H9 (cell line): ENCODE measurements around the gene STARD10. TPM values are rescaled to one million over a fixed set of nuclear protein-coding genes. Genes with fewer than 3 reads are reported as not detected.

Experiments used
- DNase-seq: peaks from one replicate; pipeline ENCODE4 v3.0.0-alpha.2; 2017
- H2AFZ ChIP-seq: one replicate; pipeline ENCODE4 v1.6.1; 2013; ENCODE audit warnings: mild to moderate bottlenecking, low read length, control low read depth, moderate library complexity
- H2AK5ac ChIP-seq: 2 replicates; pipeline ENCODE4 v1.6.1; 2013; ENCODE audit warnings: low read length, control low read depth, mixed read lengths; ENCODE audit not compliant: insufficient read length
- H2BK120ac ChIP-seq: one replicate; pipeline ENCODE4 v1.6.1; 2013; ENCODE audit warnings: low read depth, mild to moderate bottlenecking, low read length, control low read depth, inconsistent platforms; ENCODE audit not compliant: poor library complexity, severe bottlenecking
- H2BK12ac ChIP-seq: 2 replicates; pipeline ENCODE4 v1.6.1; 2013; ENCODE audit warnings: low read length, control low read depth, mixed read lengths, low read depth; ENCODE audit not compliant: insufficient read length
- H2BK15ac ChIP-seq: 2 replicates; pipeline ENCODE4 v1.6.1; 2013; ENCODE audit warnings: low read depth, low read length, control low read depth
- H2BK20ac ChIP-seq: one replicate; pipeline ENCODE4 v1.6.1; 2013; ENCODE audit warnings: low read depth, mild to moderate bottlenecking, low read length, control low read depth, inconsistent platforms; ENCODE audit not compliant: poor library complexity, severe bottlenecking
- H2BK5ac ChIP-seq: 2 replicates; pipeline ENCODE4 v1.6.1; 2013; ENCODE audit warnings: low read length, control low read depth, mixed read lengths; ENCODE audit not compliant: insufficient read length
- H3K14ac ChIP-seq: 2 replicates; pipeline ENCODE4 v1.6.1; 2013; ENCODE audit warnings: low read length, control low read depth; ENCODE audit not compliant: insufficient read depth
- H3K18ac ChIP-seq: 2 replicates; pipeline ENCODE4 v1.6.1; 2013; ENCODE audit warnings: low read depth, mild to moderate bottlenecking, mixed read lengths, low read length, control low read depth; ENCODE audit not compliant: insufficient read length
- H3K23ac ChIP-seq: 2 replicates; pipeline ENCODE4 v1.6.1; 2013; ENCODE audit warnings: low read length, control low read depth, mixed read lengths, low read depth; ENCODE audit not compliant: insufficient read length
- H3K23me2 ChIP-seq: 2 replicates; pipeline ENCODE4 v1.6.1; 2013; ENCODE audit warnings: low read depth, mild to moderate bottlenecking, mixed read lengths, low read length, control low read depth; ENCODE audit not compliant: insufficient read length, poor library complexity, severe bottlenecking
- H3K27ac ChIP-seq: 2 replicates; pipeline ENCODE4 v1.5.1; 2013; ENCODE audit warnings: low read length, control low read depth, mixed read lengths, low read depth; ENCODE audit not compliant: insufficient read length
- H3K27me3 ChIP-seq: 2 replicates; pipeline ENCODE4 v1.6.1; 2013; ENCODE audit warnings: low read length, control low read depth, inconsistent platforms; ENCODE audit not compliant: insufficient read depth
- H3K4ac ChIP-seq: 2 replicates; pipeline ENCODE4 v1.6.1; 2013; ENCODE audit warnings: low read depth, mild to moderate bottlenecking, control low read depth, inconsistent platforms, low read length, moderate library complexity
- H3K4me1 ChIP-seq: 2 replicates; pipeline ENCODE4 v1.6.1; 2013; ENCODE audit warnings: low read length, control low read depth, inconsistent platforms; ENCODE audit not compliant: insufficient read depth
- H3K4me2 ChIP-seq: 2 replicates; pipeline ENCODE4 v1.6.1; 2013; ENCODE audit warnings: low read length, control low read depth, mixed read lengths; ENCODE audit not compliant: insufficient read length, insufficient read depth
- H3K56ac ChIP-seq: 2 replicates; pipeline ENCODE4 v1.6.1; 2013; ENCODE audit warnings: low read depth, mild to moderate bottlenecking, mixed read lengths, low read length, control low read depth; ENCODE audit not compliant: insufficient read length
- H3K79me1 ChIP-seq: 2 replicates; pipeline ENCODE4 v1.6.1; 2013; ENCODE audit warnings: low read depth, mild to moderate bottlenecking, moderate library complexity, low read length, control low read depth, inconsistent platforms; ENCODE audit not compliant: insufficient read depth, poor library complexity, severe bottlenecking
- H3K79me2 ChIP-seq: 2 replicates; pipeline ENCODE4 v1.6.1; 2013; ENCODE audit warnings: low read length, control low read depth, inconsistent platforms; ENCODE audit not compliant: insufficient read depth
- H3K9ac ChIP-seq: 2 replicates; pipeline ENCODE4 v1.6.1; 2013; ENCODE audit warnings: low read length, control low read depth, mixed read lengths; ENCODE audit not compliant: insufficient read length; ENCODE audit errors: extremely low read depth
- H3K9me3 ChIP-seq: one replicate; pipeline ENCODE4 v1.6.1; 2013; ENCODE audit warnings: low read depth, low read length, inconsistent platforms; ENCODE audit not compliant: control insufficient read depth
- H3T11ph ChIP-seq: one replicate; pipeline ENCODE4 v1.6.1; 2013; ENCODE audit warnings: mild to moderate bottlenecking, low read length, control low read depth, inconsistent platforms
- H4K20me1 ChIP-seq: one replicate; pipeline ENCODE4 v1.6.1; 2013; ENCODE audit not compliant: control insufficient read depth, insufficient read length, insufficient read depth
- H4K5ac ChIP-seq: 2 replicates; pipeline ENCODE4 v1.6.1; 2013; ENCODE audit warnings: low read depth, mild to moderate bottlenecking, mixed read lengths, low read length, control low read depth; ENCODE audit not compliant: insufficient read length
- H4K8ac ChIP-seq: replicated peaks from 2 replicates; pipeline ENCODE4 v1.6.1; 2013; ENCODE audit warnings: low read length, control low read depth, mixed read lengths, low read depth; ENCODE audit not compliant: insufficient read length
- H4K91ac ChIP-seq: 2 replicates; pipeline ENCODE4 v1.6.1; 2013; ENCODE audit warnings: low read depth, mild to moderate bottlenecking, moderate library complexity, mixed read lengths, low read length, control low read depth; ENCODE audit not compliant: insufficient read length
- H3K27ac Mint-ChIP-seq, 3 experiments: 2 replicates in 2 of 3; 3 replicates in 1 of 3; pipeline ENCODE4 v1.8.0; 2020 to 2021; ENCODE audit warnings: mixed read lengths in 3 of 3, mild to moderate bottlenecking in 1 of 3, moderate library complexity in 1 of 3
- H3K27me3 Mint-ChIP-seq: 2 replicates; pipeline ENCODE4 v1.8.0; 2021; ENCODE audit warnings: low read depth, mild to moderate bottlenecking, moderate library complexity, mixed read lengths
- H3K36me3 Mint-ChIP-seq, 3 experiments: 2 replicates in 2 of 3; 3 replicates in 1 of 3; pipeline ENCODE4 v1.8.0; 2020 to 2021; ENCODE audit warnings: low read depth in 3 of 3, mixed read lengths in 3 of 3; ENCODE audit not compliant: insufficient read depth in 1 of 3
- H3K4me1 Mint-ChIP-seq, 2 experiments: 2 replicates each; pipeline ENCODE4 v1.8.0; 2020; ENCODE audit warnings: mixed read lengths in 2 of 2
- H3K4me3 Mint-ChIP-seq, 2 experiments: 2 replicates in 1 of 2; 3 replicates in 1 of 2; pipeline ENCODE4 v1.8.0; 2020 to 2021; ENCODE audit warnings: mild to moderate bottlenecking in 2 of 2, mixed read lengths in 2 of 2, moderate library complexity in 1 of 2
- H3K9me3 Mint-ChIP-seq, 2 experiments: 2 replicates in 1 of 2; 3 replicates in 1 of 2; pipeline ENCODE4 v1.8.0; 2020; ENCODE audit warnings: mild to moderate bottlenecking in 2 of 2, mixed read lengths in 2 of 2, moderate library complexity in 1 of 2
- WGBS: extraction: QIAGEN DNeasy Blood & Tissue Kit; methylation state at CpG from one replicate; pipeline ENCODE4 v1.1.7; 2013; ENCODE audit warnings: missing lambda C conversion rate, low lambda C conversion rate, mixed read lengths; ENCODE audit not compliant: insufficient read length; ENCODE audit errors: extremely low coverage; 5-methylcytosine and 5-hydroxymethylcytosine counted together
- total RNA-seq: library from RNA; stranded (reverse); gene quantifications from 2 replicates; pipeline ENCODE4 v1.2.1, GENCODE V29; 2021
- TF ChIP-seq, protein P1 (sequence below): fragments of 200-600 bp; sonication (generic); conservative IDR thresholded peaks from 3 replicates; pipeline ENCODE4 v1.8.0; 2021; ENCODE audit warnings: antibody characterized with exemption, mild to moderate bottlenecking

STARD10 gene
- total RNA-seq, 1 experiment from 2014 or later, result 24.4 TPM

DNA sequence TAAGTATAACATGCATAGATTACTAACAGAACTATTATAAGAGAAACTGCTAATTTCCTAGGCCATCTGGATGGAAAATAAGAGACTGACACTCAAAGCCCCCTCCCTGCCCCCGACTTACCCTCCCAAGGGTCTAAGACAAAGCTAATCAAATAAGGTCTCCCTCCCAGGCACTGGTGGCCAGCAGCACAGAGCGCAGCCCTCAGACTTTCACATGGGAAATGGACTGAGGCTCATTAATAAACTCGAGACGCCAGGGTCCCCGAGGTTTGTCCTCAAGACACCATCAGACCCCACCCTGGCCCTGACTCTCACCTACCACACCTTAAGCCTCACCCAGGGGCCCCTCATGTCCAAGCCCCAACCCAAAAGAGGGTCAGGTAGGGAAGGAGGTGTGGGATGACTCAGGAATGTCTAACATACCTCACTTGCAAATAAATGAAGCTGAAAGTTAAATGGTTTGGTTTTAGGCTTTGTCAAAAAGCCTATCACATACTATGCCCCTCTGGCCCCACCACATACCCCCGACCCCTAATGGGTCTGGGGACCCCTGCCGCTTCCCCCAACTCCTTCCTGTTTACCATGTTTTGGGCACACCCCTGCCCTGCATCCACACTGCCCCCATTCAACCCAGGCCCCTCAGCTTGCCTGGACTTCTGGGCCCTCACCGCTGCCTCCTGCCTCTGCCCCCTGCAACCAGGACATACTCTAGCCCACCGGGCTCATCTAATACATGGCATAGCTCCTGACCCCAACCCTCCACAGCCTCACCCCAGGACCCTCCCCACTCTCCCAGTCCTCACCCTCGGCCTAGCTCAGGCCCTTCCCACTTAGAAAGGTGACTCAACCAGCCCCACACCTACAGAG is 53.1 kb downstream of the STARD10 start:
- peak overlapping the region; percentile 5; the same call in 1 of the 2 replicates for H3K14ac ChIP-seq
- H4K5ac ChIP-seq, result no peak overlapping the region
- no peak overlapping the region for H2BK12ac ChIP-seq
- H4K91ac ChIP-seq, result no peak overlapping the region
- H4K20me1 ChIP-seq, result no peaks in the 10 kb centered on the region
- Mint-ChIP-seq H3K4me3 (peak overlapping the region in 1 of 2 experiments; percentile 55; a peak in 2 of 5 replicates), H3K36me3 (peaks cover 0 to 7% (median 5%) of the 10 kb centered on the region in 3 experiments; a peak in 3 of 7 replicates), H3K27ac (peak overlapping the region; percentile 96 to 98 (median 98)), H3K27me3 (no peaks in the 10 kb centered on the region), H3K9me3 (no peaks in the 10 kb centered on the region), H3K4me1 (peaks cover 56 to 57% of the 10 kb centered on the region in 2 experiments)
- no peak overlapping the region for H3K23ac ChIP-seq
- no peaks in the 10 kb centered on the region for H3K9me3 ChIP-seq
- no peak overlapping the region for H2BK20ac ChIP-seq
- no peak overlapping the region for H2AK5ac ChIP-seq
- peak overlapping the region; percentile 7 for H3K27ac ChIP-seq
- no peak for DNase-seq
- TF ChIP-seq, protein P1, sequence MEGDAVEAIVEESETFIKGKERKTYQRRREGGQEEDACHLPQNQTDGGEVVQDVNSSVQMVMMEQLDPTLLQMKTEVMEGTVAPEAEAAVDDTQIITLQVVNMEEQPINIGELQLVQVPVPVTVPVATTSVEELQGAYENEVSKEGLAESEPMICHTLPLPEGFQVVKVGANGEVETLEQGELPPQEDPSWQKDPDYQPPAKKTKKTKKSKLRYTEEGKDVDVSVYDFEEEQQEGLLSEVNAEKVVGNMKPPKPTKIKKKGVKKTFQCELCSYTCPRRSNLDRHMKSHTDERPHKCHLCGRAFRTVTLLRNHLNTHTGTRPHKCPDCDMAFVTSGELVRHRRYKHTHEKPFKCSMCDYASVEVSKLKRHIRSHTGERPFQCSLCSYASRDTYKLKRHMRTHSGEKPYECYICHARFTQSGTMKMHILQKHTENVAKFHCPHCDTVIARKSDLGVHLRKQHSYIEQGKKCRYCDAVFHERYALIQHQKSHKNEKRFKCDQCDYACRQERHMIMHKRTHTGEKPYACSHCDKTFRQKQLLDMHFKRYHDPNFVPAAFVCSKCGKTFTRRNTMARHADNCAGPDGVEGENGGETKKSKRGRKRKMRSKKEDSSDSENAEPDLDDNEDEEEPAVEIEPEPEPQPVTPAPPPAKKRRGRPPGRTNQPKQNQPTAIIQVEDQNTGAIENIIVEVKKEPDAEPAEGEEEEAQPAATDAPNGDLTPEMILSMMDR, result no peak
- no peak overlapping the region for H3K9ac ChIP-seq
- no peak overlapping the region for H3T11ph ChIP-seq
- no peaks in the 10 kb centered on the region for H3K79me1 ChIP-seq
- H3K18ac ChIP-seq, result peak overlapping the region; percentile 4
- H3K23me2 ChIP-seq, result no peaks in the 10 kb centered on the region
- no peak overlapping the region for H2BK5ac ChIP-seq
- H3K27me3 ChIP-seq, result no peaks in the 10 kb centered on the region
- H3K4ac ChIP-seq, result peak overlapping the region; percentile 5; the same call in 1 of the 2 replicates
- no peak overlapping the region for H3K4me2 ChIP-seq
- H2BK120ac ChIP-seq, result no peak overlapping the region
- H3K79me2 ChIP-seq, result peaks cover 15% of the 10 kb centered on the region; the same call in 1 of the 2 replicates
- peak overlapping the region; percentile 70; the same call in 1 of the 2 replicates for H2BK15ac ChIP-seq
- H4K8ac ChIP-seq, result no peak overlapping the region
- no peak overlapping the region for H3K56ac ChIP-seq
- peaks cover 17% of the 10 kb centered on the region for H3K4me1 ChIP-seq
- H2AFZ ChIP-seq, result no peak overlapping the region
- WGBS, result no CpG with 5 or more reads among the region's 10 CpGs
